HepG2 (cell line): ENCODE data around the gene DDIT4. TPM values are rescaled to one million over a fixed set of nuclear protein-coding genes. Genes with fewer than 3 reads are reported as not detected.

ENCODE experiments used
- FOSL2 ChIP-seq: sonication (generic); formaldehyde crosslinking; IDR thresholded peaks from 2 replicates; pipeline ENCODE4 v1.4.0; 2020; ENCODE audit warnings: missing genetic modification reagents
- GZF1 ChIP-seq: sonication (generic); formaldehyde crosslinking; IDR thresholded peaks from 2 replicates; pipeline ENCODE4 v1.5.1; 2020; ENCODE audit warnings: mild to moderate bottlenecking, missing genetic modification reagents
- HES4 ChIP-seq: sonication (generic); formaldehyde crosslinking; IDR thresholded peaks from 2 replicates; pipeline ENCODE4 v1.9.0; 2021; ENCODE audit warnings: mild to moderate bottlenecking, missing genetic modification reagents, borderline replicate concordance
- JUN ChIP-seq: sonication (generic); formaldehyde crosslinking; IDR thresholded peaks from 2 replicates; pipeline ENCODE4 v1.4.0; 2020; ENCODE audit warnings: mild to moderate bottlenecking, missing genetic modification reagents
- LCORL ChIP-seq, 2 experiments: fragments of 450-650 bp in 1 of 2; sonication (generic) in 1 of 2; formaldehyde crosslinking in 1 of 2; IDR thresholded peaks; 2 replicates each; pipeline versions ENCODE4 v1.5.0 to v1.6.1; 2017 to 2020; ENCODE audit warnings: antibody characterized with exemption in 1 of 2, missing genetic modification reagents in 1 of 2
- NR2F1 ChIP-seq, 2 experiments: fragments of 450-650 bp in 1 of 2; formaldehyde crosslinking in 1 of 2; IDR thresholded peaks; 2 replicates each; pipeline versions ENCODE4 v1.5.0 to v1.6.1; 2016 to 2020; ENCODE audit warnings: mild to moderate bottlenecking in 1 of 2, missing compliant biosample characterization in 1 of 2, missing genetic modification reagents in 1 of 2, moderate library complexity in 1 of 2
- PHF20 ChIP-seq: sonication (generic); formaldehyde crosslinking; IDR thresholded peaks from 2 replicates; pipeline ENCODE4 v1.5.0; 2020; ENCODE audit warnings: mild to moderate bottlenecking, missing genetic modification reagents
- PHF21A ChIP-seq: sonication (generic); formaldehyde crosslinking; IDR thresholded peaks from 2 replicates; pipeline ENCODE4 v1.5.0; 2020; ENCODE audit warnings: mild to moderate bottlenecking, missing genetic modification reagents
- STAG1 ChIP-seq: sonication (generic); formaldehyde crosslinking; IDR thresholded peaks from 2 replicates; pipeline ENCODE4 v1.4.0; 2020; ENCODE audit warnings: missing genetic modification reagents
- TBX2 ChIP-seq: sonication (generic); formaldehyde crosslinking; IDR thresholded peaks from 2 replicates; pipeline ENCODE4 v1.5.0; 2020; ENCODE audit warnings: missing genetic modification reagents, mild to moderate bottlenecking, borderline replicate concordance
- U2AF1 ChIP-seq: fragments of 200-400 bp; formaldehyde crosslinking; optimal IDR thresholded peaks from 2 replicates; pipeline ENCODE3; 2017; ENCODE audit warnings: mild to moderate bottlenecking, low read depth, low read length
- ZNF30 ChIP-seq: sonication (generic); formaldehyde crosslinking; IDR thresholded peaks from 2 replicates; pipeline ENCODE4 v1.5.0; 2020; ENCODE audit warnings: mild to moderate bottlenecking, missing genetic modification reagents
- polyA plus RNA-seq, 8 experiments: library from polyadenylated mRNA; depleted of rRNA in 3 of 8; stranded (reverse) in 7 of 8; unstranded in 1 of 8; fragments of >200 nt; fragmentation: Illumina TruSeq in 4 of 8; extraction: Trizol in 4 of 8; gene quantifications; 2 replicates each; pipeline versions ENCODE4 v1.2.1 to v1.2.3, GENCODE V29; 2011 to 2016; ENCODE audit warnings: low read depth in 4 of 8, missing spikeins in 1 of 8, mixed read lengths in 1 of 8; ENCODE audit not compliant: insufficient read depth in 1 of 8
- total RNA-seq, 5 experiments: library from RNA; depleted of rRNA; stranded (reverse); fragments of >200 nt; fragmentation: Illumina TruSeq; extraction: Trizol; gene quantifications; 2 replicates each; pipeline ENCODE4 v1.2.3, GENCODE V29; 2016; ENCODE audit warnings: low read depth in 1 of 5
- TF ChIP-seq, protein P1 (sequence below): IDR thresholded peaks from 2 replicates; pipeline ENCODE4 v1.6.1; 2016; ENCODE audit warnings: low read depth, missing genetic modification reagents, missing compliant biosample characterization
- TF ChIP-seq, protein P2 (sequence below): sonication (generic); formaldehyde crosslinking; conservative IDR thresholded peaks from 2 replicates; pipeline ENCODE4 v1.8.0; 2022; ENCODE audit warnings: mild to moderate bottlenecking, moderate library complexity, missing genetic modification reagents
- TF ChIP-seq, protein P3 (sequence below): IDR thresholded peaks from 2 replicates; pipeline ENCODE4 v1.6.1; 2016

The DDIT4 gene
- total and polyA plus RNA-seq, 2 of the 13 experiments (the other 11 are each of a cell fraction or from before 2014, with no cell fraction given): 35.6 to 40.7 TPM

DNA sequence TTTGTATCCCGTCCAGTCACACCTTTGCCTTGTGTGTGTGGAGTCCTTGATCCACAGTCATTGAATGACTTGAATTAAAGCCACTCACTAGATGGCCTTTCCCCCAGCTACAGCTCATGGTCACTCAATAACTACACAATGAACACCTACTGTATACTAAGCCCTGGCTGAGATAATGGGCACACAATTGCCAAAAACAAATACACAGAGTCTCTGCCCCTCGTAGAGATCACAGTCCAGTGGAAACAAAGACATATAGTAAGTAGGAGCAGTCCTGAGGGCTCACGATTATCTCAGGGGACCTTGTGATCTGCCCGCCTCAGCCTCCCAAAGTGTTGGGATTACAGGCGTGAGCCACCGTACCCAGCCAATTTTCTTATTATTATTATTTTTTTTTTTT is 22.1 kb upstream of the DDIT4 start (continued):
- TF ChIP-seq, protein P1, sequence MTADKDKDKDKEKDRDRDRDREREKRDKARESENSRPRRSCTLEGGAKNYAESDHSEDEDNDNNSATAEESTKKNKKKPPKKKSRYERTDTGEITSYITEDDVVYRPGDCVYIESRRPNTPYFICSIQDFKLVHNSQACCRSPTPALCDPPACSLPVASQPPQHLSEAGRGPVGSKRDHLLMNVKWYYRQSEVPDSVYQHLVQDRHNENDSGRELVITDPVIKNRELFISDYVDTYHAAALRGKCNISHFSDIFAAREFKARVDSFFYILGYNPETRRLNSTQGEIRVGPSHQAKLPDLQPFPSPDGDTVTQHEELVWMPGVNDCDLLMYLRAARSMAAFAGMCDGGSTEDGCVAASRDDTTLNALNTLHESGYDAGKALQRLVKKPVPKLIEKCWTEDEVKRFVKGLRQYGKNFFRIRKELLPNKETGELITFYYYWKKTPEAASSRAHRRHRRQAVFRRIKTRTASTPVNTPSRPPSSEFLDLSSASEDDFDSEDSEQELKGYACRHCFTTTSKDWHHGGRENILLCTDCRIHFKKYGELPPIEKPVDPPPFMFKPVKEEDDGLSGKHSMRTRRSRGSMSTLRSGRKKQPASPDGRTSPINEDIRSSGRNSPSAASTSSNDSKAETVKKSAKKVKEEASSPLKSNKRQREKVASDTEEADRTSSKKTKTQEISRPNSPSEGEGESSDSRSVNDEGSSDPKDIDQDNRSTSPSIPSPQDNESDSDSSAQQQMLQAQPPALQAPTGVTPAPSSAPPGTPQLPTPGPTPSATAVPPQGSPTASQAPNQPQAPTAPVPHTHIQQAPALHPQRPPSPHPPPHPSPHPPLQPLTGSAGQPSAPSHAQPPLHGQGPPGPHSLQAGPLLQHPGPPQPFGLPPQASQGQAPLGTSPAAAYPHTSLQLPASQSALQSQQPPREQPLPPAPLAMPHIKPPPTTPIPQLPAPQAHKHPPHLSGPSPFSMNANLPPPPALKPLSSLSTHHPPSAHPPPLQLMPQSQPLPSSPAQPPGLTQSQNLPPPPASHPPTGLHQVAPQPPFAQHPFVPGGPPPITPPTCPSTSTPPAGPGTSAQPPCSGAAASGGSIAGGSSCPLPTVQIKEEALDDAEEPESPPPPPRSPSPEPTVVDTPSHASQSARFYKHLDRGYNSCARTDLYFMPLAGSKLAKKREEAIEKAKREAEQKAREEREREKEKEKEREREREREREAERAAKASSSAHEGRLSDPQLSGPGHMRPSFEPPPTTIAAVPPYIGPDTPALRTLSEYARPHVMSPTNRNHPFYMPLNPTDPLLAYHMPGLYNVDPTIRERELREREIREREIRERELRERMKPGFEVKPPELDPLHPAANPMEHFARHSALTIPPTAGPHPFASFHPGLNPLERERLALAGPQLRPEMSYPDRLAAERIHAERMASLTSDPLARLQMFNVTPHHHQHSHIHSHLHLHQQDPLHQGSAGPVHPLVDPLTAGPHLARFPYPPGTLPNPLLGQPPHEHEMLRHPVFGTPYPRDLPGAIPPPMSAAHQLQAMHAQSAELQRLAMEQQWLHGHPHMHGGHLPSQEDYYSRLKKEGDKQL (CRISPR knock-in tag): 0 out of 2 replicates have a peak, but pooled peaks have one; percentile 48
- TF ChIP-seq LCORL (IDR thresholded peaks at IDR 0.05): no peak
- peak; percentile 40; the same call in 1 of the 2 replicates for TF ChIP-seq LCORL (CRISPR knock-in tag; IDR thresholded peaks at IDR 0.05)
- TF ChIP-seq GZF1 (CRISPR knock-in tag): no peak
- TF ChIP-seq ZNF30: no peak
- TF ChIP-seq PHF21A: peak; percentile 56; the same call in 1 of the 2 replicates
- TF ChIP-seq NR2F1 (CRISPR knock-in tag; IDR thresholded peaks at IDR 0.05): no peak
- TF ChIP-seq, protein P2, sequence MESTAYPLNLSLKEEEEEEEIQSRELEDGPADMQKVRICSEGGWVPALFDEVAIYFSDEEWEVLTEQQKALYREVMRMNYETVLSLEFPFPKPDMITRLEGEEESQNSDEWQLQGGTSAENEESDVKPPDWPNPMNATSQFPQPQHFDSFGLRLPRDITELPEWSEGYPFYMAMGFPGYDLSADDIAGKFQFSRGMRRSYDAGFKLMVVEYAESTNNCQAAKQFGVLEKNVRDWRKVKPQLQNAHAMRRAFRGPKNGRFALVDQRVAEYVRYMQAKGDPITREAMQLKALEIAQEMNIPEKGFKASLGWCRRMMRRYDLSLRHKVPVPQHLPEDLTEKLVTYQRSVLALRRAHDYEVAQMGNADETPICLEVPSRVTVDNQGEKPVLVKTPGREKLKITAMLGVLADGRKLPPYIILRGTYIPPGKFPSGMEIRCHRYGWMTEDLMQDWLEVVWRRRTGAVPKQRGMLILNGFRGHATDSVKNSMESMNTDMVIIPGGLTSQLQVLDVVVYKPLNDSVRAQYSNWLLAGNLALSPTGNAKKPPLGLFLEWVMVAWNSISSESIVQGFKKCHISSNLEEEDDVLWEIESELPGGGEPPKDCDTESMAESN (CRISPR knock-in tag): no peak
- TF ChIP-seq, protein P3, sequence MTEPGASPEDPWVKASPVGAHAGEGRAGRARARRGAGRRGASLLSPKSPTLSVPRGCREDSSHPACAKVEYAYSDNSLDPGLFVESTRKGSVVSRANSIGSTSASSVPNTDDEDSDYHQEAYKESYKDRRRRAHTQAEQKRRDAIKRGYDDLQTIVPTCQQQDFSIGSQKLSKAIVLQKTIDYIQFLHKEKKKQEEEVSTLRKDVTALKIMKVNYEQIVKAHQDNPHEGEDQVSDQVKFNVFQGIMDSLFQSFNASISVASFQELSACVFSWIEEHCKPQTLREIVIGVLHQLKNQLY (CRISPR knock-in tag): peak; percentile 70
- no peak for TF ChIP-seq HES4 (CRISPR knock-in tag)
- no peak for TF ChIP-seq PHF20 (CRISPR knock-in tag)
- TF ChIP-seq TBX2: peak; percentile 74
- no peak for TF ChIP-seq STAG1 (CRISPR knock-in tag)
- TF ChIP-seq JUN (CRISPR knock-in tag): no peak
- TF ChIP-seq FOSL2: peak; percentile 34
- no peak for TF ChIP-seq U2AF1
